HL-60 (cell line): ENCODE results near the gene PIGP.

Experiments
- CTCF ChIP-seq: IDR thresholded peaks from one replicate; pipeline ENCODE4 v1.5.1; 2011; ENCODE audit warnings: low read length, control low read depth, inconsistent platforms; ENCODE audit not compliant: insufficient read depth
- GABPA ChIP-seq: IDR thresholded peaks from 2 replicates; pipeline ENCODE4 v1.6.1; 2012; ENCODE audit warnings: low read depth
- POLR2AphosphoS5 ChIP-seq: IDR thresholded peaks from 2 replicates; pipeline ENCODE4 v1.6.1; 2012; ENCODE audit warnings: low read depth
- REST ChIP-seq: IDR thresholded peaks from 2 replicates; pipeline ENCODE4 v1.6.1; 2012; ENCODE audit warnings: low read depth; ENCODE audit not compliant: insufficient replicate concordance

- TF ChIP-seq CTCF = no peak
- no peak for TF ChIP-seq GABPA
- no peak for TF ChIP-seq POLR2AphosphoS5
- TF ChIP-seq REST = no peak
These were observed 40.6 kb downstream of the PIGP start for GRCh38 chr21:37032293-37032692.
